Ammon's horn (tissue), 1 donor: ENCODE data around the gene SYNJ2.

ENCODE experiments used
- DNase-seq: peaks from one replicate; pipeline ENCODE4 v3.0.0-alpha.2; 2016; ENCODE audit warnings: low spot score

SYNJ2 gene

DNA sequence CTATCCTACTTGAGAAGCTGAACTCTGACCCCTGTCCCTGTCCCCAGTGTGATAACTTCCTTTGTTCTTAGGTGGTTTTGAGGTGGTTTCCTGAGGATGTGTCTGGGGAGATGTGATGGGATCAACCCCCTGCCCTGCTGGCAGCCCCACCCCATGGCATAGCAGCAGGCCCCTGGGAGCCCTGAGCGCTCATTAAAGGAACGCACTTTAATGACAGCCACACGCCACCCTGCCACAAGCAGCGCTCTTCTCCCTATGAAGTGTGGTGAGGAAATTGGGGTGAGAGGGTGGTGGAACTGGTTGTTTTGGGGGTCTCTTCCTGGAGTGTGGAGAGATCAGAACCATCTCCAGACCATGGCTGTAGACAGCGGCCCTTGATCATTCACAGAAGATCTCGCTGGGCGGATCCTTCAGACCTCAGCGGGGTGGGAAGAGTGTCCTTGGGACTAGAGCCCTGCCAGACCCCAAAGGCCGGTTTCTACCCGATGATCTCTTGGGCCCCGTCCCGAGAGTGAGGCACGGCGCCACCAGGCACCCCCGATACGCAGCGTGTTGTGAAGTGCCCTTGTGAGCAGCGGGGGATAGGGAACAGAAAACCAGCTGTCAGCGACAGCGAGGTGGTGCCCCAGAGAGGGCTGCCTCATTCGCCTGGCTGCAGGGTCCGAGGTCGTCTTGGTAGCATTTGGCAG, 45.4 kb downstream of the SYNJ2 start:
- DNase-seq = peak; percentile 52

DNA sequence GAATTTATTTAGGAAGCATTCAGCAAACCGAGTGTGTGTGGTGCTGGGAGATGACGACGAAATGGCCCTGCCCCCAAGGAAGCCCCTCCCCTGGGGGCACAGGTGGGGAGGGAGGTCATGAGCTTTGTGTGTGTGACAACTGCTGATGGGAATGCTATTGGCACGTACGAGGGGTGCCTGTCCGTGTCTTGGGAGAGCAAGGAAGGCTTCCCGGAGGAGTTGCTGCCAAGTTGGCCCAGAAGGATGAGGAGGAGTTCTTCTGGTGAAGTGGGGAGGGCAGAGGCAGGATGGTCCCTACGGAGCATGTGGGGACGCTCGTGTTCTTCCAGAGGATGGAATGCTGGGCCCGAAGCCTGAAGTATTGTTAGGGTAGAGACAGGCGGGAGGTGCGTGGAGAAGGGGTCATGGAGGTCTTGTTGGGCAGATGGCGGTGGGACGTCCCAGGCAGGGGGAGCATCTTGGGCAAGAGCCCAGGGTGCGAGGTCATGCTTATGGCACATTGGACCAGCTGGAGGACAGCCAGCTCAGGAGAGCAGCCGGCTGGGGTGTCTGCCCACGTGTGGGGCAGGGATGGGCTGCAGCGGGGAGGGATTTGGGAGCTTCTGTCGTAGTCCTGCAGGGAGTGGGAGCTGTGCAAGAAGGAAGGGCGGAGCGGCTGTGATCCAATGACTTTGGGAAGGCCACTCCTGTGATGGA, 46.1 kb downstream of the SYNJ2 start:
- DNase-seq = no peak

DNA sequence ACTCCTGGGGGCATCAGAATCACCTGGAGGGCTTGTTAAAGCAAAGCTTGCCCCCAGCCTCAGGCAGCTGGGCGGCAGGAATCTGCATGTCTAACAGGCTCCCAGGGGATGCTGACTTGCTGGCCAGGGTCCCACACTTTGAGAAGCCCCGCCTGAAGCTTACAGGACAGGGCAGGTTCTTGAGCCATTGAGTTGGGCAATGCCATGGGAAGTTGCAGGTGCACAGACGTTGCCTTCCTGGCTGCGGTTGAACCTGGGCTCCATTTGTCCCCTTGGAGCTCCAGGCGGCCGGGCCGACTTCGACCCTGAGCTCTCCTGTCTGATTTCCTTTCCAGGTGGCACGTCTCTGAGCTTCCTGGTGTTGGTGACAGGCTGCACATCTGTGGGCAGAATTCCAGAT, 46.8 kb downstream of the SYNJ2 start:
- no peak for DNase-seq

DNA sequence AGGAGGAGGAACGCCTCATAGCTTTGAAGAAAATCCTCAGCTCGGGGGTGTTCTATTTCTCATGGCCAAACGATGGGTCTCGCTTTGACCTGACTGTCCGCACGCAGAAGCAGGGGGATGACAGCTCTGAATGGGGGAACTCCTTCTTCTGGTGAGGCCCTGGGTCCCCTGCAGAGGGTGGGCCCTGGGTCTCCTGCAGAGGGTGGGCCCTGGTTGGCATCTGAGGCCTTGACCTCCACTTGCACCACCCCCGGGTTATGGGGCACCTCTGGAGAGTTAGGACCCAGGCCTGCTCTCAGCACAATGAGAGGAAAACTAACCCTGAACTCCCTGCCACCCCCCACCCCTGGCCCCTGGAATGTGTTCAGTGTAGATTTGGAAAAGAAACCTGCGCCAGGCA, 47.2 kb downstream of the SYNJ2 start:
- no peak for DNase-seq

DNA sequence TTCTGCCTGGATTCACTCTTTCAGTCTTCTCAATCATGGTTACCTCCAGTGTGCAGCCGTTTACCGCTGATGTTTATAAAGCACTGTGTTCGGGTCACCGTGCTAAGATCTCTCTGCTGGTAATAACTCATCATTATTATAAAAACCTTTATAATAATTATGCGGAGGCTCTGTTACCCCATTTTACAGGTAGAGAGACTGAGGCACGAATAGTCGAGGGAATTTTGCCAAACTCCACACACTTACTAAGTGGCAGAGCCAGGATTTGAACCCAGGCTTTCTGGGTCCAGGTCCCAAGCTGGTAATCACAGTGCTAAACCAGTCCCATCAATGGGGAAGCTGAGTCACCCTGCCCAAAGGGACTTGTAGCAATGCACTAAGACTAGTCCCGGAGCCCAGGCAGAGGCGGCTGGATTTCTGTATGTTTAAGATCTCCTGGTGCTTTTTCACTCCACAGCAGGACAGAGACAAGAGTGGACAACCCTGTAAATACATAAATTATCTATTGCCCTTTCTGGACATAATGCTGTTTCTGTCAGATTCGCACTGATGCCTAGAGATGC, 48.1 kb downstream of the SYNJ2 start:
- no peak for DNase-seq

DNA sequence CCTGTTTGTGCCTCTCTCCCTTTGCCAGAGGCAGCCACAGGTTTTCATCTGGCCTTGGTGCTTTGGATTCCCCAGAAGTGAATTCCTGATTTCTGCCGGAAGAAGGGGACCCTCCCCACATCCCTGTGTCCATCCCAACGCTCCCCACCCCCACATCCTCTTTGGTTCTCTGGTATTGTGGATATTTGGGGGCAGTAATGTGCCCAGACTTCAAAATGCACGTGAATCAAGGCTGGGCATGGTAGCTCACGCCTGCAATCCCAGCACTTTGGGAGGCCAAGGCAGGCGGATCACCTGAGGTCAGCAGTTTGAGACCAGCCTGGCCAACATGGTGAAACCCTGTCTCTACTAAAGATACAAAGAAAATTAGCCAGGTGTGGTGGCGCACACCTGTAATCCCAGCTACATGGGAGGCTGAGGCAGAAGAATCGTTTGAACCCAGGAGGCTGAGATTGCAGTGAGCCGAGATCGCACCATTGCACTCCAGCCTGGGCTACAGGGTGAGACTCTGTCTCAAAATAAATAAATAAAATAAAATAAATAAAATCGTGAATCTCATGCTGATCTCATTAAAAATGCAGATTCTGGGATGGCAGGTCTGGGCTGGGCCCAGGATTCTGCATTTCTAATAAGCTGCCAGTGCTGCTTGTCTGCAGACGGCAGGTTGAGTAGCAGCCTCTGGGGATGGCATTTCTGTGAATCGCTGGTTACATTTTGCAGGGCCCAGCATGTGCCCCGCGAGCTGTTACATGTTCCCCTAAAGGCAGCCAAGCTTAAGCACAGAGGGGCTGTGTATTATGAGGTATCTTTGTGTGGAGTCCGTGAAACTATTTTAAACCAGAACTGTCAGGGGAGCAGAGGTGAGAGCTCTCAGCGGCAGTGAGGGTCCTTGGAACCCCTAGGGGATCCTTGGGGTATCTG, 49.0 kb downstream of the SYNJ2 start:
- no peak for DNase-seq

DNA sequence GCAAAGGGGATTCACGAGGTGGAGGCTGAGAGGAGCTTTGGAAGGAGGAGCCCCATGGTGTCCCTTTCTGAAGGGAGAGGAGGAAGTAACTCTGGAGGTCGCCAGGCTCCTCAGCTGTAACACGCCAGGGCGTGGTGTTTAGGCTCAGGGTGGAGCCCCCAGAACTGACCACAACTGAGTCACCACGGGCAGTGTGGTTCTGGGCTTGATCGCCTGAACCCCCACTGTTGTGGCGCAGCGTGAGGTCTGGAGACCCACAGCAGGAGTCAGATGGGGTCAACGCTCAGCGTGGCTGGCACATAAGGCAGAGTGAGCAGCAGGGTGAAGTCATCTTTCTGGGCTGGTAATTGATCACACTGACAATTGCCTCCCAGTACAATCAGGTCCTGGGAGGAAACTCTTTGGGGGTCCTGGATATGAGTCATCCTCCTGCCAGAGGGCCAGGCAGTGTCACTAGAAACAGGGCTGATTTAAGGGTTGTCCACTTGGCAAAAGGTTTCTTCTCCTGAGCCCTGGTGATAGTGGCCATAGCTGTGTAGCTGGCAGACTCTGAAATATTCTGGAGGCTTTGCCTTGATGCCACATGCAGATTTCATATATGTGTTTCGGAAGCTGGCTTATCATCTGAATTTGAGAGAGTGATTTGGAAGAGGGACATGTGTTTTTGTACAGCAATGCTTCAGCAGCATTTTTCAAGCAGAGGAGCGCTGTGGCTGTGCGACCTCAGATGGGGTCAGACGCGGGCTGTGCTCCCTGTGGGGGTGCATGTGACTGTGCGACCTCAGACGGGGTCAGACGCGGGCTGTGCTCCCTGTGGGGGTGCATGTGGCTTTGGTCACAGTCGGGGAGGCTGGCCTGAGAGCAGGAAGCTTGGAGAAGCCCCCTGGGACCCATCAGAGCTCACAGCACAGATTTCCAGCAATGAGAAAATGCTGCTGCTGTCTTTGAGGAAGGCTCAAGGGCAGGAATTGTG, 50.0 kb downstream of the SYNJ2 start:
- no peak for DNase-seq

DNA sequence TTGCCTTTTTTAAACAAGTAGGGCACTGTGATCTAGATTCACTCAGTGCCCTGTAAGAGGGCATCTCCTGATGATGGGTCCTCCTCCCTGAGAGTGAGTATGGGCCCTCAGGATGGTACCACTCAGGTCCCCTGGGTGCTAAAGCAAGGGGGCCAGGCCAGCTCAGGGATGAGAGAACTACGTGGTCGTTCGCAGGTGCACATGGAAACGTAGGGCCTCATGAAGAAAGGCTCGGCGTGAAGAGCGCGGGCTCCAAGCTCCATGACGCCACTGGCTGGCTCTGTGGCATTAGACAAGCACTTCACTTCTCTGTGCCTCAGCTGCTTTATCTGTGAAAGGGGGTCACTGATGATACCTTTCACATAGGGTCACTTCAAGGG, 50.7 kb downstream of the SYNJ2 start:
- DNase-seq = no peak

DNA sequence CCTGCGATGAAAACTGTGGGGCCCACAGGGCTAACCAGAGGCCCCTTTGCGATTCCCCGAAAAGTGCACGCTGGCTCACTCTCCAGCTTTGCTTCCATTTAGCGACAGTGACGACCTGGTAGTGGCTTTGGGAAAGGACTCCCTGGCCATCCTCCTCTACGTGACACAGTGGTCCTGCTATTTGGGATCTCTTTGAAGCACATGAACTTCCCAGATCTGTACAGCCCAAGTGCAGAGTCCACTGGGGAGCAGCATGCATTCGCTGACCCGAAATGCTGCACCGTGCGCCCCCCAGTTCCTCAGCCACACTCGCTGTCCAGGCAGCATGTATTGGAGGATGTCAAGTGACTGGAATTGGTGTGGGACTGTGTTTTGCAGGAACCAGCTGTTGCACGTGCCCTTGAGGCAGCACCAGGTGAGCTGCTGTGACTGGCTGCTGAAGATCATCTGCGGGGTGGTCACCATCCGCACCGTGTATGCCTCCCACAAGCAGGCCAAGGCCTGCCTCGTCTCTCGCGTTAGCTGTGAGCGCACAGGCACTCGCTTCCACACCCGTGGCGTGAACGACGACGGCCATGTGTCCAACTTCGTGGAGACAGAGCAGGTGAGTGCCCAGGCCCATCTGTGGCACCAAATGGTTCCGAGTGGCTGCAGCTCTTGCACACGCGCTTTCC, 51.6 kb downstream of the SYNJ2 start:
- no peak for DNase-seq

DNA sequence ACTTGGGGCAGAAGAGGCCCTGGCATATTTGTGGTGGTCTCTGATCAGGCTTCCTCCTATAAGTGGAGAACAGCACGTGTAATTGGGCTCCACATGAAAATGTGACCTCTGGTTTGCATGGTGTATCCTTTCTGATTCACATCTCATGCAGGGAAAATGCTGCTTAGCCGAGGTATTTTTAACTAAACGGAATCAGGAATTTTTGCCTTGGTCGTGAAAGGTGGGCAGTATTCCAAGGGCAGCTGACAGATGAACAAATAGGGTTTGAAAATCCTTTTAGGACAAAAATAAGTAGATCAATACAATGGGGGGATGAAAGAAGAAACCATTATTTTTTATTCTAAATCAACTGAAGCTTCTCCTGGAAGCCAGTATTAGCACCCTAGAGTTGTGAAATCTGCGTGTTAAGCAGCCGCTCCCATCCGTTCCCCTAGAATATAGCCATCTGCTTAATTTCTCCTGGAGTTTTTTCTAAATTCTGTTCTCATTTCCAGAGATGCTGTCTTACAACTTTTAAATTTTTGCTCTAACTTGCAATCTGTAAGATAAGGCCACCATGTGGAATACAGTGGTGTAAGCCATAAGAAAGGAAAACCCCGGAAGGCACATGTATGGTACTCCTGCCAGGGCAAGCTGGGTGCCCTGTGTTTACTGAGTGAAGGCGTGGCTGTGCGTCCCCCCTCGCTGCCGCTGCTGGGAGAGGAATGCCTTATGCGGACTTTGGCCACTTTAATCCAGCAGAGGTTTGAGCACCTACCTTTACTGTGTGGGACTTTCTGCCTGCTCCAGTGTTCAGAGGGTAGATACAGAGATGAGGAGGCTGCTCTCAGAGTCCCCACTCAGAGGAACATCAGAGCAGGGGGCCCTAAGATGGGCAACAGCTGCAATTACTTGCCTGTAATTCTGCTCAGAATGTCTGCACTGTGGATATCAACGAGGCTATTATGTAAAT, 52.4 kb downstream of the SYNJ2 start:
- no peak for DNase-seq

DNA sequence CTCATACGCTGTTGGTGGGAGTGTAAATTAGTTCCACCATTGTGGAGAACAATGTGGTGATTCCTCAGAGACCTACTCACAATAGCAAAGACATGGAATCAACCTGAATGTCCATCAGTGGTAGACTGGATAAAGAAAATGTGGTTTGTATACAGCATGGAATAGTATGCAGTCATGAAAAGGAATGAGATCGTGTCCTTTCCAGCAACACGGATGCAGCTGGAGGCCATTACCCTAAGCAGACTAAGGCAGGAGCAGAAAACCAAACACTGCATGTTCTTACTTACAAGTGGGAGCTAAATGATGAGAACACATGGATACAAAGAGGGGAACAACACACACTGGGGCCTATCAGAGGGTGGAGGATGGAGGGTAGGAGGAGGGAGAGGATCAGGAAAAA, 54.6 kb downstream of the SYNJ2 start:
- no peak for DNase-seq

DNA sequence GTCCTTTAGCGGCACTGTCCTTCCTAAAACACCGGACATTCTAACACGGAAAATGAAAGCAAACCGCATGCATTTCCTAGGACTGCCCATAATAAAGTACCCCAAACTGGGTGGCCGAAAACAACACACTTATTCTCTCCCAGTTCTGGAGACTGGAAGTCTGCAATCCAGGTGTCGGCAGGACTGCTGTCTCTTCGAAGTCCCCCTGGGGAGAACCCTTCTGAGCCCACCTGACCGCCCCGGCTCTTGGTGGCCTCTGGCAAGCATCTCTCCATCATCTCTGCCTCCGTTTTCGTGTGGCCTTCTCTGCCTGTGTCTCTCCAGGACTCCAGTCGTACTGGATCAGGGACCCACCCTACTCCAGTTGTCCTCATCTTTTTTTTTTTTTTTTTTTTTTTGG, 55.4 kb downstream of the SYNJ2 start:
- DNase-seq = no peak

DNA sequence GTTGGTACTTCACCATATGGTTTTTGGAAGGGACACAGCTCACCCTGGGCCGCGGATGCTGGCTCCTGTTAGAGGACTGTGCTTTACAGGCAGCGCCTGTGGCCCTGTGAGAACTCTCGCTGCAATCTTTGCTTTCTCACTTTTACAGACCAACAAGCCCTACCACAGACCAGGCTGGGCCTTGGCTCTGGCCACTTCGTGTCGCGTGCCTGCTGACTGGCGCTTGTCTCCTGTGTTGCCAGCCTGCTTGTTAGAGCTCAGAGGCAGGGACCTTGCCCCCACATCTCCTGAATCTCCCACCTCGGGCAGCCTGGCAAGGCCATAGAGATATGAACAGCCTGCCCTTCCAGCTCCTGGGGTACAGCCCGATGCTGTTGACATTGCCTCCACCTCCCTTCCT, 56.1 kb downstream of the SYNJ2 start:
- no peak for DNase-seq

DNA sequence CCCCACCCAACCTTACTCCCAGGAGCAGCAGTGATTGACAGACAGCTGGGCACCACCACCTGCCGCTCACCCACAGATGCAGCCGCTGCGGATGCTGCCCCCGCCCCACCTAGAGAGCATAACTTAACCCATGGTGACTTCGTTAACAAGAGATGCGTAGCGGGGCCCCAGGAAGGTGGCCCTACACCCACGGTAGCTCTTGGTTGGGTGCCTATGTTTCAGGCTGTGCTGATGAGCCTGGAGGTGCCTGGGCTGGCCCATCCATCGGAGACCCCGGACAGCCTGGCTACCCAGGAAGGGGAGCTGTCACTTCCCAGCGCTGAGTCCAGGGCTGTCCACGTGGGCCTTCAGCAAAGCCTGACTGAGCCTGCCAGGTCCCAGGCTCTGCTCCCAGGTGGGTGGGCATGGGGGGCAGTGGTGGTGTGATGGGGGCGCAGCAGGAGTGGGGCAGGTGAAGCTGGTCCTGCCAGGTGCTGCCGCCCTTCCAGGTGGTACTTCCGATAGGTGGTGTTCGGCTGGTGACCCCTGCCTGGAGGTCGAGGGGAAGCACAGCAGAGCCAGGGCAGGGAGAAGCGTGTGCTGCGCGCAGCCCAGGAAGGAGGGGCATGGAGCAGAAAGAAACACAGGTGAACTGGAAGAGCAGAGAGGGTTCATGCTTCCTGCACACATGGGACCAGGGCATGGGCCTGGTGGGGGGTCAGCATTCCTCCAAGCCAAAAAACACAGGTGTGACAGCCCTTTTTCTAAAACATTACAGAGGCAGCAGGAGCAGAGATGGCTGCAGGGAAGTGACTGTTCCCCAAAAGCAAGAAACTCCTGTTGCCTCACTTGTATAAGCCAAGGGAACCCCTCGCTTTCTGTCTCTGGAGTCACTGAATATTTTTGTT, 56.9 kb downstream of the SYNJ2 start:
- DNase-seq = no peak

DNA sequence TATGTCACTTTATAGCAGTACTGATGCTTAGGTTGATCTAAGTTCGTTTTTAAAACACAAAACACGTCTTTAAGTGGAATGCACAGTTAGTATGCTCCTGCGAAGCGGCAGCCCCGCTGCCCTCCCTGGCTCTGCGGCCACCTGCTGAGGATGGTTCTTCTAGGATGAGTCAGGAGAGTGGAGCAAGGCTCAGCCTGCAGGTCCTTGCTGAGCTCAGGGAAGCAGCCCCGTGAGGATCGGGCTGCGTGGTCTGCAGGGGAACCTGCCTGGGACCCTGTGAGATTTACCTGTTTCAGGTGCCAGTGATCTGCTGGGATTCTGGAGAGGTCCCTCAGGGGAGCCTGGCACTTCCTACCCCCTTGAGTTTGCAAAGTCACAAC, 57.5 kb downstream of the SYNJ2 start:
- no peak for DNase-seq

DNA sequence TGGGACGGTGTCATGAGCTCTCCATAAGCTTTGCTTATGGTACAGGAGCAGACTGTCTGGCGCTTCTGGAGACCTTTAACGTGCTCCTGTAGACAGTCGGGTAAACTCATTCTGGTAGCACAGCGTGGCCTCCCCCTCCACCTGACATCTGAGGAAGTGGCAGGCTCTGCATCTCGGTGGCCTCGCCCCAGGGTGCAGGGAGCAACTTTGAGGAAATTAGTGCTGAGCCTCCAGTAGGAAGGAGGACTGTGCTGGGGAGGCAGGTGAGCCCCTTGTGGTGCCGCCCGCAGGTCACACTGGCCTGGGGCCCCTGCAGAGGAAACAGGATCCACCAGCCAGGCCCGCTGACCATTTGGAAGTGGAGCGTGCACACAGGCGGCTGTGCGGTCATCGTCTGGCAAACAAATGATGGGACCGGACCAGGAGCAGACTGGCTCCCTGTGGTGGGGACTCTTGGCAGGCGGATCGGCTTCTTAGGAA, 57.9 kb downstream of the SYNJ2 start:
- peak; percentile 68 for DNase-seq

DNA sequence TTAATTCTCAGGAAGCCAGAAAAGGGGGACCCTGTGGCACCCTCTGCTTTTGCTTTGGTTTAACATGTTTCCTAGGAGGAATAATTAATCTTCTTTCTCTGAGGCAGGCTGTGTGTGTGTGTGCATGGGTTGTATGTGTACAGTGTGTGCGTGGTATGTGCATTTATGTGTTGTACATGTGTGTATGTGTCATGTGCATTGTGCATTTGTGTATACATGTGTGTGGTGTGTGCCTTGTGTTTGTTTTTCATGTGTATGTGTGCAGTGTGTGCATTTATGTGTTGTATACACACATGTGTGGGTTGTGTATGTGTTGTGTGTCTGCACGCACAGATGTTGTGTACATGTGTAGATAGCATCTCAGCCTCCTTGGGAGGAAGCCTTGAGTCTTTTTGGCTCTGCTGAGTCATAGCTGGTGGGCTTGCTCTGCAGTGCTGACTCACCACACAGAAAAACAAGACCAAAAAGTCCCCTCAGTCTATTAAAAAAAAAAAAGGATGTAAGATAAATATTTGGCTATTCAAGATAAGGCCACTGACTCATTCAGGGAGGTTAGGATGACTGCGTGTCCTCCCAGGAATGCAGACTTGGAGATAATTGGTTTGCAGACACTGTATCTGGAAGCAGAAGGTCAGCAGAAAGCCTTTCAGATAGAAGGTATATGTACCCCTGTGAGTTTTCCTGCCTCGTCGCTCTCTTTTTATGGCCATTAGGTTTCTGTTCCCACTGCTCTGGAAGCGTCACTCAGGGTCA, 58.6 kb downstream of the SYNJ2 start:
- DNase-seq = no peak
